Hepatocyte (in vitro differentiated cells): ENCODE measurements around the gene LILRA6. TPM values are rescaled to one million over a fixed set of nuclear protein-coding genes. Genes with fewer than 3 reads are reported as not detected.

Experiments
- DNase-seq: peaks from one replicate; pipeline ENCODE4 v3.0.0-alpha.2; 2016; ENCODE audit warnings: low spot score
- H2AFZ ChIP-seq: fragments of 200-600 bp; sonication (generic); 2 replicates; pipeline ENCODE4 v1.6.0; 2016; ENCODE audit warnings: antibody characterized with exemption, mild to moderate bottlenecking
- H3K27ac ChIP-seq: fragments of 200-600 bp; sonication (generic); 2 replicates; pipeline ENCODE4 v1.5.1; 2016; ENCODE audit warnings: mild to moderate bottlenecking
- H3K27me3 ChIP-seq: fragments of 200-600 bp; sonication (generic); 2 replicates; pipeline ENCODE4 v1.6.1; 2016
- H3K36me3 ChIP-seq: fragments of 200-600 bp; sonication (generic); replicated peaks from 2 replicates; pipeline ENCODE4 v1.5.1; 2016; ENCODE audit warnings: low read depth; ENCODE audit not compliant: insufficient read depth
- H3K4me1 ChIP-seq: fragments of 200-600 bp; sonication (generic); 2 replicates; pipeline ENCODE4 v1.5.1; 2016; ENCODE audit warnings: mild to moderate bottlenecking, moderate library complexity; ENCODE audit not compliant: insufficient read depth
- H3K4me2 ChIP-seq: fragments of 200-600 bp; sonication (generic); 2 replicates; pipeline ENCODE4 v1.6.0; 2016
- H3K4me3 ChIP-seq: fragments of 200-600 bp; sonication (generic); 2 replicates; pipeline ENCODE4 v1.5.1; 2016; ENCODE audit warnings: mild to moderate bottlenecking
- H3K79me2 ChIP-seq: fragments of 200-600 bp; sonication (generic); 2 replicates; pipeline ENCODE4 v1.6.0; 2017; ENCODE audit warnings: mild to moderate bottlenecking
- H3K9me2 ChIP-seq: fragments of 200-600 bp; sonication (generic); replicated peaks from 2 replicates; pipeline ENCODE4 v1.6.0; 2017; ENCODE audit warnings: mild to moderate bottlenecking; ENCODE audit not compliant: insufficient read depth
- H3K9me3 ChIP-seq: fragments of 200-600 bp; sonication (generic); 2 replicates; pipeline ENCODE4 v1.5.1; 2016; ENCODE audit warnings: low read depth, mild to moderate bottlenecking
- H4K20me1 ChIP-seq: fragments of 200-600 bp; sonication (generic); 2 replicates; pipeline ENCODE4 v1.6.0; 2016; ENCODE audit warnings: mild to moderate bottlenecking; ENCODE audit not compliant: insufficient read depth, poor library complexity, severe bottlenecking
- EZH2 ChIP-seq: fragments of 200-600 bp; sonication (generic); IDR thresholded peaks from 2 replicates; pipeline ENCODE4 v1.6.1; 2016; ENCODE audit warnings: antibody characterized with exemption, mild to moderate bottlenecking, borderline replicate concordance
- EZH2phosphoT487 ChIP-seq: fragments of 200-600 bp; sonication (generic); IDR thresholded peaks from one replicate; pipeline ENCODE4 v1.6.1; 2018; ENCODE audit warnings: antibody characterized with exemption, mild to moderate bottlenecking, low read depth, moderate library complexity; ENCODE audit not compliant: unreplicated experiment, severe bottlenecking
- WGBS: methylation state at CpG from one replicate; pipeline ENCODE4 v1.1.6; 2016; ENCODE audit warnings: low lambda C conversion rate; ENCODE audit errors: missing lambda C conversion rate; 5-methylcytosine and 5-hydroxymethylcytosine counted together
- polyA plus RNA-seq: library from polyadenylated mRNA; unstranded; fragments of >200 nt; fragmentation: Nextera tagmentation; extraction: Ambion mirVana; gene quantifications from 2 replicates; pipeline ENCODE4 v1.2.1, GENCODE V29; 2016
- total RNA-seq: library from RNA; depleted of rRNA; stranded (reverse); fragments of >200 nt; gene quantifications from 2 replicates; pipeline ENCODE4 v1.2.3, GENCODE V29; 2014
- TF ChIP-seq, protein P1 (sequence below): fragments of 200-600 bp; sonication (generic); IDR thresholded peaks from 2 replicates; pipeline ENCODE4 v1.5.1; 2016; ENCODE audit warnings: antibody characterized with exemption, mild to moderate bottlenecking; ENCODE audit not compliant: poor library complexity

The LILRA6 gene
- total and polyA plus RNA-seq, 2 experiments from 2014 or later, result 0.36 TPM; not detected in 1

DNA sequence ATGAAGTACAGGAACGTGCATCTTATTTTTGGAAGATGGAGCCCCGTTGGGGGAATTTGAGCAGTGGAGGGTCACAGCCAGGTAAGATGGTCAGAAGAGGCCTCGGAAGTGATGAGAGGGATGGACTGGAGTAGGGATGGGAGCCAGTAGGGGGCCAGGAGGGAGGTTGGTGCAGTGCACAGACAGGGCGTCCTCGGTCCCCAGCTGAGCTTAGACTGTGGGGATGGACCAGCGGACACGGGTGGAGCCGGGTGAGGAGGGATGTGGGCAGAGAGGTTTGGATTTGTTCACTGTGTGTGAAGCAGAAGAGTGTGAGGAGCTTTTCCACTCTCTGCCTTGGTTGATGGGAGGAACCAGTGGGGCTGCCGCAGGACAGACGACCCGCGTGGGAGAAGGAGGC, 31.4 kb downstream of the LILRA6 start:
- no peak overlapping the region for H2AFZ ChIP-seq
- H3K9me2 ChIP-seq, result no peaks in the 10 kb centered on the region
- no peaks in the 10 kb centered on the region for H3K9me3 ChIP-seq
- peaks cover 36% of the 10 kb centered on the region for H3K79me2 ChIP-seq
- peaks cover 28% of the 10 kb centered on the region for H4K20me1 ChIP-seq
- H3K36me3 ChIP-seq, result no peaks in the 10 kb centered on the region
- no peak overlapping the region for H3K4me3 ChIP-seq
- WGBS, result 82% methylated on average over 12 of the region's 12 CpGs
- H3K4me2 ChIP-seq, result peak overlapping the region; percentile 60
- H3K27me3 ChIP-seq, result no peaks in the 10 kb centered on the region
- peak overlapping the region; percentile 91 for H3K27ac ChIP-seq
- no peak for DNase-seq
- H3K4me1 ChIP-seq, result peaks cover 43% of the 10 kb centered on the region
- TF ChIP-seq EZH2 (no peak), EZH2phosphoT487 (no peak)
- TF ChIP-seq, protein P1, sequence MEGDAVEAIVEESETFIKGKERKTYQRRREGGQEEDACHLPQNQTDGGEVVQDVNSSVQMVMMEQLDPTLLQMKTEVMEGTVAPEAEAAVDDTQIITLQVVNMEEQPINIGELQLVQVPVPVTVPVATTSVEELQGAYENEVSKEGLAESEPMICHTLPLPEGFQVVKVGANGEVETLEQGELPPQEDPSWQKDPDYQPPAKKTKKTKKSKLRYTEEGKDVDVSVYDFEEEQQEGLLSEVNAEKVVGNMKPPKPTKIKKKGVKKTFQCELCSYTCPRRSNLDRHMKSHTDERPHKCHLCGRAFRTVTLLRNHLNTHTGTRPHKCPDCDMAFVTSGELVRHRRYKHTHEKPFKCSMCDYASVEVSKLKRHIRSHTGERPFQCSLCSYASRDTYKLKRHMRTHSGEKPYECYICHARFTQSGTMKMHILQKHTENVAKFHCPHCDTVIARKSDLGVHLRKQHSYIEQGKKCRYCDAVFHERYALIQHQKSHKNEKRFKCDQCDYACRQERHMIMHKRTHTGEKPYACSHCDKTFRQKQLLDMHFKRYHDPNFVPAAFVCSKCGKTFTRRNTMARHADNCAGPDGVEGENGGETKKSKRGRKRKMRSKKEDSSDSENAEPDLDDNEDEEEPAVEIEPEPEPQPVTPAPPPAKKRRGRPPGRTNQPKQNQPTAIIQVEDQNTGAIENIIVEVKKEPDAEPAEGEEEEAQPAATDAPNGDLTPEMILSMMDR, result no peak

DNA sequence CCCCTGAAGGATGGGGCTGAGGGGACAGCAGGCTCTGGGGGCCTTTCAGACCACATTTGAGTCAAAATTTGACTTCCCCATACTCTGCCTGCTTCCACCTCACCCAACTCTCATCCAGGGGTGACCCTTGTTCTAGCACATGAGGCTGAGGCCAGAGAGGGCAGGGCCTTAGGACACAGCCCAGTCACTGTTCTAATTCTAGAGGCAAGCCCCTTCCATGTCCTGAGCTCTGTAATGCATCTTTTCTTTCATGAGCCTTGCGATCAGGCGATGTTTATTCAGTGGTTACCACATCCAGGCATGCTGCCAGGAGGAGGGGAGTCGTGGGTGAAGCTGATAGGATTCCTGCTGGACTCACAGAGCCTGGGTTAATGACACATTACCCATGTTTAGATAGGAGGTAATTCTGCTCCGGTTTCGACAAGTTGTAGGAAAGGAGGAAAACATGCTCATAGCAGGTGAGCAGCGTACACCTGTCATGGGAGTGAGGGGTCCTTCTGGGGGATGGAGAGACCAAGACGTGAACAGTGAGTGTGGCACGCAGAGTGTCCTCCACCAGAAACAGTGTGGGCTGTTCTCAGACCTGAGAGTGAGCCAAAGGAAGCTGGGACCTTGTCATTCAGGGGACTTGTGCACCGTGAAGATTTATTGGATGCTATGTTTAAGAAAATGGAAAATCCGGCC, 32.6 kb downstream of the LILRA6 start:
- TF ChIP-seq EZH2 (no peak), EZH2phosphoT487 (no peak)
- TF ChIP-seq, protein P1, result no peak
- no peaks in the 10 kb centered on the region for H3K9me2 ChIP-seq
- H3K36me3 ChIP-seq, result no peaks in the 10 kb centered on the region
- H3K27ac ChIP-seq, result peak overlapping the region; percentile 91
- peak overlapping the region; percentile 57 for H3K4me2 ChIP-seq
- peaks cover 43% of the 10 kb centered on the region for H3K4me1 ChIP-seq
- H2AFZ ChIP-seq, result no peak overlapping the region
- no peaks in the 10 kb centered on the region for H3K27me3 ChIP-seq
- H3K79me2 ChIP-seq, result peaks cover 49% of the 10 kb centered on the region
- DNase-seq, result peak; percentile 95
- H4K20me1 ChIP-seq, result peaks cover 41% of the 10 kb centered on the region
- no peak overlapping the region for H3K4me3 ChIP-seq
- WGBS, result 28% methylated on average over 10 of the region's 10 CpGs
- H3K9me3 ChIP-seq, result no peaks in the 10 kb centered on the region

DNA sequence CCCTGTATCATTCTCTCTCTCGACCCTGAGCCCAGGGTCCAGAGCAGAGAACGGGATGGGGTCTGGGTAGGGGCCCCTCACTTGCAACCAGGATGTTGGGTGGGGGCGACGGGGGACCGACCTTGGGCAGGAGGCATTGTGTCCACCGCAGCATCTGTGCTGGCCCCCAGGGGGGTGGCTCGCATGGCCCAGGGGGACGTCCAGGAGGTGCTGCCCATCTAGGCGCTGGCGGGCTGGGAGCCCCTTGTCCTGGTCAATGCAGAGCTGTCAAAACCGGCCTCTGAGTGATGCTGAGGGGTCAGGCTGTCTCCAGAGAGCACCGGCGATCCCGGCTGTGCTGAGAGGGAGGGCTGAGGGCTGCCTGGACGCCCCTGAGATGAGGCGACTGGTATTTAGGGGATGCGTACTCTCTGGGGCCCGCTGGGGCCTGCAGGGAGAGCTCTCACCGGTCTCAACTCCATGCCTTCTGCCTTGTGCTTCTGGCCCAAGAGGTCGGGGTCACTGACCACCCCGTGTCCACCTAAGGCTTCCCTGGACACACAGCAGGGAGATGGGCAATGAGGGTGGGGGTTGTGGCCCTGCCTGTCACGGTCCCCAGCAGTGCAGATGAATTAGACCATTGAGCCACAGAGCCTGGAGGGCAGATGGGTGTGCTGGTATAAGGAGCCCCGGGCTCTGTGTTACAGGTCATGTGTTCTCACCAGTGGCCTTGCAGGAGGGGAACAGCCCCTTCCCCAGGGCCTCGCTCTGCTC, 33.4 kb downstream of the LILRA6 start:
- DNase-seq, result peak; percentile 47
- TF ChIP-seq EZH2phosphoT487 (no peak), EZH2 (no peak)
- TF ChIP-seq, protein P1, result no peak
- Histone ChIP-seq H3K9me2 (no peaks in the 10 kb centered on the region), H3K27ac (peak overlapping the region; percentile 91), H3K4me1 (peaks cover 48% of the 10 kb centered on the region), H3K36me3 (no peaks in the 10 kb centered on the region), H3K9me3 (no peaks in the 10 kb centered on the region), H3K79me2 (peaks cover 56% of the 10 kb centered on the region), H2AFZ (no peak overlapping the region), H3K4me2 (peak overlapping the region; percentile 44), H4K20me1 (peaks cover 48% of the 10 kb centered on the region), H3K27me3 (no peaks in the 10 kb centered on the region), H3K4me3 (no peak overlapping the region)
- WGBS, result 55% methylated on average over 22 of the region's 24 CpGs
